ENCODE results near the gene MED22. TPM values are rescaled to one million over a fixed set of nuclear protein-coding genes. Genes with fewer than 3 reads are reported as not detected.
"Not testable (repeated sequence)": the region's sequence is repeated elsewhere in the genome, so short reads cannot be mapped to it uniquely, and the experiment has no call there.

The MED22 gene
- total and polyA plus RNA-seq, 2 experiments from 2014 or later = 20.9 to 85.7 TPM

GRCh38 chr9:133393399-133393798 lies 45.5 kb upstream of the MED22 start:
- H4K20me1 ChIP-seq (replicated peaks; ENCODE audit: insufficient read depth) = no peaks in the 10 kb centered on the region
- H3K9me3 Mint-ChIP-seq = peaks cover 16% of the 10 kb centered on the region
- H3K4me3 ChIP-seq = no peak overlapping the region
- no peaks in the 10 kb centered on the region for H3K79me2 ChIP-seq (replicated peaks; ENCODE audit: insufficient read depth)
- H3F3A ChIP-seq (replicated peaks; ENCODE audit: low read depth) = no peaks in the 10 kb centered on the region
- no peak for DNase-seq (ENCODE audit: low spot score)
- H3K4me1 ChIP-seq (ENCODE audit: insufficient read depth) = no peaks in the 10 kb centered on the region
- H3K36me3 ChIP-seq (ENCODE audit: insufficient read depth) = no peaks in the 10 kb centered on the region
- H3K27me3 Mint-ChIP-seq (ENCODE audit: insufficient read depth, low read depth, poor library complexity) = peaks cover 13% of the 10 kb centered on the region
- no peaks in the 10 kb centered on the region for H3K36me3 Mint-ChIP-seq (ENCODE audit: low read depth)
- no peaks in the 10 kb centered on the region for H3K4me1 Mint-ChIP-seq
- no peak overlapping the region for H3K4me2 ChIP-seq
- no peak overlapping the region for H3K4me3 Mint-ChIP-seq
- H3K27ac Mint-ChIP-seq = no peak overlapping the region
- TF ChIP-seq ZNF114 (CRISPR knock-in tag; IDR thresholded peaks at IDR 0.05) = no peak
- no peak for TF ChIP-seq REST (IDR thresholded peaks at IDR 0.05; ENCODE audit: unreplicated experiment)
- TF ChIP-seq EZH2phosphoT487 (IDR thresholded peaks at IDR 0.05; ENCODE audit: unreplicated experiment) = no peak
- no peak for TF ChIP-seq ZNF331 (CRISPR knock-in tag; IDR thresholded peaks at IDR 0.05; ENCODE audit: low read depth)
- no peak for TF ChIP-seq JUNB (IDR thresholded peaks at IDR 0.05; ENCODE audit: unreplicated experiment)
- no peak for TF ChIP-seq POLR2AphosphoS5 (IDR thresholded peaks at IDR 0.05; ENCODE audit: low read depth)
- no peak for TF ChIP-seq NANOG (IDR thresholded peaks at IDR 0.05; ENCODE audit: borderline replicate concordance)
- TF ChIP-seq STAT1 (IDR thresholded peaks at IDR 0.05; ENCODE audit: unreplicated experiment) = no peak
- H3K27ac ChIP-seq (ENCODE audit: low read depth) = no peak overlapping the region
- ATAC-seq = no peak
- H3K27me3 ChIP-seq (ENCODE audit: insufficient read depth) = no peaks in the 10 kb centered on the region
- no peak overlapping the region for H2AFZ ChIP-seq
- no peaks in the 10 kb centered on the region for H3K9me2 ChIP-seq (ENCODE audit: insufficient read depth)

- H3K27me3 ChIP-seq (ENCODE audit: insufficient read depth); ATAC-seq; H3K27ac ChIP-seq (ENCODE audit: low read depth); H3K36me3 Mint-ChIP-seq (ENCODE audit: low read depth); H3K4me3 Mint-ChIP-seq; H3K4me3 ChIP-seq; DNase-seq (ENCODE audit: low spot score); H3F3A ChIP-seq (replicated peaks; ENCODE audit: low read depth); H3K4me2 ChIP-seq; H3K4me1 Mint-ChIP-seq; H3K36me3 ChIP-seq (ENCODE audit: insufficient read depth); H4K20me1 ChIP-seq (replicated peaks; ENCODE audit: insufficient read depth); H3K27ac Mint-ChIP-seq; H3K4me1 ChIP-seq (ENCODE audit: insufficient read depth); H2AFZ ChIP-seq; H3K9me2 ChIP-seq (ENCODE audit: insufficient read depth); H3K79me2 ChIP-seq (replicated peaks; ENCODE audit: insufficient read depth): not testable (repeated sequence)
- Mint-ChIP-seq H3K27me3 (ENCODE audit: insufficient read depth, low read depth, poor library complexity) (peaks cover 18% of the 10 kb centered on the region), H3K9me3 (peaks cover 16% of the 10 kb centered on the region)
These were observed 44.4 kb upstream of the MED22 start for GRCh38 chr9:133392308-133392707.

- H3K36me3 Mint-ChIP-seq (ENCODE audit: low read depth); H3K9me2 ChIP-seq (ENCODE audit: insufficient read depth); H3K4me1 Mint-ChIP-seq; H3K27me3 ChIP-seq (ENCODE audit: insufficient read depth); H2AFZ ChIP-seq; H3F3A ChIP-seq (replicated peaks; ENCODE audit: low read depth); H3K4me3 Mint-ChIP-seq; H3K27ac ChIP-seq (ENCODE audit: low read depth); H3K4me2 ChIP-seq; H4K20me1 ChIP-seq (replicated peaks; ENCODE audit: insufficient read depth); H3K79me2 ChIP-seq (replicated peaks; ENCODE audit: insufficient read depth); ATAC-seq; H3K27ac Mint-ChIP-seq; H3K4me3 ChIP-seq; DNase-seq (ENCODE audit: low spot score); H3K4me1 ChIP-seq (ENCODE audit: insufficient read depth); H3K36me3 ChIP-seq (ENCODE audit: insufficient read depth): not testable (repeated sequence)
- Mint-ChIP-seq H3K9me3 (peaks cover 16% of the 10 kb centered on the region), H3K27me3 (ENCODE audit: insufficient read depth, low read depth, poor library complexity) (peaks cover 18% of the 10 kb centered on the region)
These were observed 43.5 kb upstream of the MED22 start for GRCh38 chr9:133391449-133391848.
